ENCODE data around the gene TMPRSS3. TPM values are rescaled to one million over a fixed set of nuclear protein-coding genes. Genes with fewer than 3 reads are reported as not detected.

Gene TMPRSS3
- total RNA-seq, 4 donors from 2014 or later: not detected

DNA sequence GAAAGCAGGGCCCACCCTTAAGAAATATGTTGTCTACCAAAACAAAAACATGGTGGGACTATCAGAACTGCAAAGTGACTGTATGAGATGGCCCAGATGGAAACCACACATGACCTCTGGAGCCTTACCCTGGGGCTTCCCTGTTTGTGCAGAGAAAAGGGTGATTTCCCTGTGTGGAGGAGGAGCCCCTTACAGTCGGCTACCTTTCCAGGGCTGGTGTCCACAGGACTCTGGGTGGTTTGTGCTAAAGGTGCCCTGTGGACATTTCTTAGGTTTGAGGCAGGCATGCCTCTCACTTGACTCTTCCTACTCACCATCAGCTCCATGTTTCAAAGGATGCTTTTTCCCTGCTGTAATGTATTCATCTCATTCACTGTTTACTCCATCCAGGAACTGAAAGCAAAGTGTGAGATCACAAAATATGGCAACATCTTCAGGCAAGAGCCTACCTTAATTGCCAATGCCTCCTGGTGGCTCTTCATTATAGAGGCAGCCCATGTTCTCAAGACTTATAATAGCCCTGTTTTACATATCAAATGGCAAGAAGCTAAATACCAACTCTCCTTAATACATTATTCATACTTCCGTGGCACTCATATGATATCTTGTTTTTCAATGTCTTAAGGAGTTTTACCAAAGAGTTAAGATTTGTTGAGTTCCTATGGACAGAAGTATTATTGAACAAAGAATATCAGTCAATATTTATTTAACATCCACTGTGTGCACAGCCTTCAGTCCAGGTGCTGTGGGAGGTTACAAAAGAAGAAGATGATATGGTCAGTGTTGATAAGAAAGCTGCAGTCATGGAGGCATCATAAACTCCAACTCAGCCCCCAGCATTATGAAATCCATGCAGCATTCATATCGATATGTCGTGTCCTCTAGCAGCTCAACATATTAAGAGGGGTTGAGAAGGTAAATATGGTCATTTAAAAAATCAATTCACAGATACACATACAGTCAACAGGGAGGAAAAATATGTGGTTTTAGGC, 65.2 kb downstream of the TMPRSS3 start:
- WGBS: 90% methylated on average over 4 of the region's 4 CpGs
- H3K27ac ChIP-seq (replicated peaks in 1 of 4): no peak overlapping the region
- intact Hi-C loops (cut with DNase I): no loop called here
- H3K4me1 ChIP-seq: no peaks in the 10 kb centered on the region
- H3K36me3 ChIP-seq: no peaks in the 10 kb centered on the region
- no peak for DNase-seq (ENCODE audit: extremely low spot score)
- H3K9me3 ChIP-seq: peaks cover 0 to 12% (median 6%) of the 10 kb centered on the region in 4 donors
- no peak overlapping the region for H3K4me3 ChIP-seq
- H3K27me3 ChIP-seq: peaks cover 0 to 23% (median 2%) of the 10 kb centered on the region in 4 donors
- TF ChIP-seq EP300 (IDR thresholded peaks at IDR 0.05) (no peak), POLR2AphosphoS5 (IDR thresholded peaks at IDR 0.05) (no peak), POLR2A (IDR thresholded peaks at IDR 0.05; ENCODE audit: low read depth) (no peak)
- TF ChIP-seq, protein P1, sequence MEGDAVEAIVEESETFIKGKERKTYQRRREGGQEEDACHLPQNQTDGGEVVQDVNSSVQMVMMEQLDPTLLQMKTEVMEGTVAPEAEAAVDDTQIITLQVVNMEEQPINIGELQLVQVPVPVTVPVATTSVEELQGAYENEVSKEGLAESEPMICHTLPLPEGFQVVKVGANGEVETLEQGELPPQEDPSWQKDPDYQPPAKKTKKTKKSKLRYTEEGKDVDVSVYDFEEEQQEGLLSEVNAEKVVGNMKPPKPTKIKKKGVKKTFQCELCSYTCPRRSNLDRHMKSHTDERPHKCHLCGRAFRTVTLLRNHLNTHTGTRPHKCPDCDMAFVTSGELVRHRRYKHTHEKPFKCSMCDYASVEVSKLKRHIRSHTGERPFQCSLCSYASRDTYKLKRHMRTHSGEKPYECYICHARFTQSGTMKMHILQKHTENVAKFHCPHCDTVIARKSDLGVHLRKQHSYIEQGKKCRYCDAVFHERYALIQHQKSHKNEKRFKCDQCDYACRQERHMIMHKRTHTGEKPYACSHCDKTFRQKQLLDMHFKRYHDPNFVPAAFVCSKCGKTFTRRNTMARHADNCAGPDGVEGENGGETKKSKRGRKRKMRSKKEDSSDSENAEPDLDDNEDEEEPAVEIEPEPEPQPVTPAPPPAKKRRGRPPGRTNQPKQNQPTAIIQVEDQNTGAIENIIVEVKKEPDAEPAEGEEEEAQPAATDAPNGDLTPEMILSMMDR (IDR thresholded peaks at IDR 0.05): no peak

DNA sequence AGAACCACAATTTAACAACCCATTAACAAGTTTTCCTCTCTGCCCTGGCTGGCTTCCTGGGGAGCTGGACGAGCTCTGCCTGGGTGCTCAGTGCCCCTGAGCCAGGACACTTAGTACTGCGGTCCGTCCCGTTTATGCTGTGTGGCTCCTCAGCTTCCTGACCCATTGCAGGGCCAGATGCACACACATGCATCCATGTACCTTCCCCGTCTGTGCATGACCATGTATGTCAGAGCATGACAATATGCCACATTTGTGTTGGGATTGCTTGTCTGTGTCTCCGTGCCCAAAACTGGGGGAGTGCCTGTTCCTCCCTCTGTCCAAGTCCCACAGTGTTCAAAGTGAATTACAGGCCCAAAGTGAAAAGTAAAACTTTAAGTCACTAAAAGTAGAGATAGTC, 71.0 kb downstream of the TMPRSS3 start:
- no peak overlapping the region for H3K4me3 ChIP-seq
- no peaks in the 10 kb centered on the region for H3K4me1 ChIP-seq
- H3K27ac ChIP-seq (replicated peaks in 1 of 4): no peak overlapping the region
- WGBS: 82% methylated on average over 6 of the region's 6 CpGs
- DNase-seq (ENCODE audit: extremely low spot score): no peak
- H3K27me3 ChIP-seq: peaks cover 0 to 15% (median 0%) of the 10 kb centered on the region in 4 donors
- no peaks in the 10 kb centered on the region for H3K36me3 ChIP-seq
- TF ChIP-seq EP300 (IDR thresholded peaks at IDR 0.05): no peak
- no peak for TF ChIP-seq POLR2AphosphoS5 (IDR thresholded peaks at IDR 0.05)
- intact Hi-C loops (cut with DNase I): no loop called here
- no peaks in the 10 kb centered on the region for H3K9me3 ChIP-seq

Small RNA genes within 50 kb of the gene (small RNA-seq; reads per million reads assigned to genes)
- 0 reads per million in 3 donors for gene RNU6-1149P

Other genes starting within 250 kb of the TMPRSS3 start
- gene ABCG1, start 176.9 kb downstream of the TMPRSS3 start, total RNA-seq: 10 to 100 TPM; 16.1 to 25.9 (median 20.0) TPM
- gene TFF3, start 80.6 kb downstream of the TMPRSS3 start, total RNA-seq: 10 to 100 TPM in 1 of 4 donors, 1 to 10 TPM in 3; 2.5 to 24.4 (median 9.3) TPM
- gene TFF2, start 45.1 kb downstream of the TMPRSS3 start, total RNA-seq: not detected
- gene TFF1, start 29.5 kb downstream of the TMPRSS3 start, total RNA-seq: not detected
- under 1 TPM in 3 of 4 donors, not detected in 1; 0.17 to 0.78 (median 0.50) TPM for gene UBASH3A, start 7.8 kb upstream of the TMPRSS3 start, total RNA-seq
- under 1 TPM in 3 of 4 donors, not detected in 1; 0.50 to 0.78 (median 0.57) TPM for gene RSPH1, start 100.2 kb upstream of the TMPRSS3 start, total RNA-seq
- gene SLC37A1, start 117.8 kb upstream of the TMPRSS3 start, total RNA-seq: 10 to 100 TPM in 1 of 4 donors, 1 to 10 TPM in 3; 5.4 to 11.1 (median 7.1) TPM